K562 (cell line): ENCODE data around the gene RBM17. TPM values are rescaled to one million over a fixed set of nuclear protein-coding genes. Genes with fewer than 3 reads are reported as not detected.

Experiments used
- BCL6 ChIP-seq: fragments of 250-450 bp; sonication (Bioruptor Pico); IDR thresholded peaks from 2 replicates; pipeline ENCODE4 v1.4.0; 2020
- CBFA2T3 ChIP-seq: fragments of 450-650 bp; IDR thresholded peaks from 2 replicates; pipeline ENCODE4 v1.6.1; 2017
- CBX5 ChIP-seq: IDR thresholded peaks from 2 replicates; pipeline ENCODE4 v1.6.1; 2014; ENCODE audit warnings: low read depth, borderline replicate concordance
- CEBPZ ChIP-seq: fragments of 150-350 bp; IDR thresholded peaks from 2 replicates; pipeline ENCODE4 v1.6.1; 2014; ENCODE audit warnings: low read depth, mild to moderate bottlenecking, low read length, borderline replicate concordance
- FOXJ2 ChIP-seq: fragments of 200-800 bp; sonication (Bioruptor generic); IDR thresholded peaks from 2 replicates; pipeline ENCODE4 v1.6.1; 2016; ENCODE audit warnings: missing genetic modification characterization, missing compliant biosample characterization
- HNRNPLL ChIP-seq: fragments of 200-400 bp; formaldehyde crosslinking; IDR thresholded peaks from 2 replicates; pipeline ENCODE4 v1.6.1; 2017; ENCODE audit warnings: low read length, low read depth, mild to moderate bottlenecking; ENCODE audit not compliant: poor library complexity, severe bottlenecking
- KAT2B ChIP-seq: IDR thresholded peaks from one replicate; pipeline ENCODE4 v1.6.1; 2012; ENCODE audit warnings: low read depth, mild to moderate bottlenecking, control low read depth, inconsistent platforms, low read length, moderate library complexity
- L3MBTL2 ChIP-seq: fragments of 450-650 bp; IDR thresholded peaks from 2 replicates; pipeline ENCODE4 v1.6.1; 2016; ENCODE audit warnings: mild to moderate bottlenecking, moderate library complexity
- MCM2 ChIP-seq: fragments of 450-650 bp; IDR thresholded peaks from 2 replicates; pipeline ENCODE4 v1.6.1; 2017; ENCODE audit warnings: low read depth, mild to moderate bottlenecking
- MCM5 ChIP-seq: fragments of 450-650 bp; IDR thresholded peaks from 2 replicates; pipeline ENCODE4 v1.6.1; 2016; ENCODE audit warnings: low read depth
- MIER1 ChIP-seq: fragments of 450-650 bp; IDR thresholded peaks from 2 replicates; pipeline ENCODE4 v1.6.1; 2016; ENCODE audit warnings: antibody characterized with exemption, mild to moderate bottlenecking, low read depth
- POLR2AphosphoS2 ChIP-seq: IDR thresholded peaks from 2 replicates; pipeline ENCODE4 v1.6.1; 2012; ENCODE audit warnings: low read length, improper control_type of control experiment
- POLR3A ChIP-seq: IDR thresholded peaks from 2 replicates; pipeline ENCODE4 v1.6.1; 2011; ENCODE audit warnings: borderline replicate concordance, mild to moderate bottlenecking, moderate library complexity; ENCODE audit not compliant: insufficient read length, insufficient read depth; ENCODE audit errors: extremely low read depth
- SMARCA5 ChIP-seq: fragments of 450-650 bp; IDR thresholded peaks from 2 replicates; pipeline ENCODE4 v1.6.1; 2016
- ZBTB11 ChIP-seq, 3 experiments: fragments of 200-800 bp in 1 of 3; fragments of 250-450 bp in 1 of 3; fragments of 450-650 bp in 1 of 3; sonication (Bioruptor Pico) in 1 of 3; sonication (Bioruptor generic) in 1 of 3; formaldehyde crosslinking in 1 of 3; IDR thresholded peaks; 2 replicates each; pipeline versions ENCODE4 v1.6.1 to v1.8.0; 2016 to 2022; ENCODE audit warnings: mild to moderate bottlenecking in 2 of 3, missing genetic modification characterization in 2 of 3, missing compliant biosample characterization in 1 of 3, moderate library complexity in 1 of 3
- ZNF165 ChIP-seq: fragments of 250-450 bp; sonication (Bioruptor Pico); IDR thresholded peaks from 2 replicates; pipeline ENCODE4 v1.4.0; 2020; ENCODE audit warnings: borderline replicate concordance
- ZNF253 ChIP-seq: fragments of 250-450 bp; sonication (Bioruptor Pico); conservative IDR thresholded peaks from 2 replicates; pipeline ENCODE4 v1.6.1; 2021; ENCODE audit warnings: mild to moderate bottlenecking
- ZNF324 ChIP-seq: fragments of 250-450 bp; sonication (Bioruptor Pico); IDR thresholded peaks from 2 replicates; pipeline ENCODE4 v1.4.0; 2020; ENCODE audit warnings: mild to moderate bottlenecking
- ZNF395 ChIP-seq: fragments of 200-800 bp; sonication (Bioruptor generic); IDR thresholded peaks from 2 replicates; pipeline ENCODE4 v1.6.1; 2017; ENCODE audit warnings: missing genetic modification characterization, missing compliant biosample characterization
- ZNF41 ChIP-seq: fragments of 250-450 bp; sonication (Bioruptor Pico); conservative IDR thresholded peaks from 2 replicates; pipeline ENCODE4 v1.4.0; 2020; ENCODE audit warnings: mild to moderate bottlenecking
- ZNF436 ChIP-seq: fragments of 250-450, 450-650 bp; sonication (Bioruptor Pico); formaldehyde crosslinking; IDR thresholded peaks from 2 replicates; pipeline ENCODE4 v1.7.0; 2020; ENCODE audit warnings: mild to moderate bottlenecking
- polyA plus RNA-seq, 8 experiments: library from polyadenylated mRNA; depleted of rRNA in 4 of 8; stranded (reverse) in 5 of 8; unstranded in 3 of 8; fragments of >200 nt; fragmentation: Nextera tagmentation in 2 of 8; fragmentation: Illumina TruSeq in 1 of 8; extraction: Ambion mirVana in 2 of 8; extraction: Trizol in 1 of 8; gene quantifications; 2 replicates each; pipeline versions ENCODE4 v1.2.1 to v1.2.3, GENCODE V29; 2011 to 2014; ENCODE audit warnings: inconsistent platforms in 1 of 8, missing spikeins in 1 of 8
- total RNA-seq, 7 experiments: library from RNA; depleted of rRNA in 6 of 7; stranded (reverse); fragments of >200 nt in 6 of 7; fragmentation: Illumina TruSeq in 2 of 7; extraction: Trizol in 2 of 7; gene quantifications; 2 replicates each; pipeline versions ENCODE4 v1.2.1 to v1.2.3, GENCODE V29; 2011 to 2021; ENCODE audit warnings: low replicate concordance in 1 of 7

The RBM17 gene
- total and polyA plus RNA-seq, 9 of the 15 experiments (the other 6 are each of a cell fraction or from before 2014, with no cell fraction given) = 23.6 to 217 (median 124) TPM

GRCh38 chr10:6053816-6054631, 34.8 kb upstream of the RBM17 start (continued):
- 0 out of 2 replicates have a peak, but pooled peaks have one; percentile 46 for TF ChIP-seq ZNF395 (CRISPR knock-in tag)
- TF ChIP-seq CBX5 = no peak
- no peak for TF ChIP-seq POLR2AphosphoS2
- TF ChIP-seq ZBTB11 (CRISPR knock-in tag; IDR thresholded peaks at IDR 0.05) = peak in 1 of 3 experiments; percentile 39; a peak in 1 of 6 replicates
- no peak for TF ChIP-seq HNRNPLL
- TF ChIP-seq ZNF324 (CRISPR knock-in tag) = no peak
- TF ChIP-seq CBFA2T3 = no peak
- no peak for TF ChIP-seq MCM5
- no peak for TF ChIP-seq MCM2
- no peak for TF ChIP-seq ZNF436 (CRISPR knock-in tag)
- 0 out of 2 replicates have a peak, but pooled peaks have one; percentile 42 for TF ChIP-seq ZNF41 (CRISPR knock-in tag)
- no peak for TF ChIP-seq POLR3A
- TF ChIP-seq MIER1 = no peak
- no peak for TF ChIP-seq SMARCA5
- TF ChIP-seq ZNF165 (CRISPR knock-in tag) = no peak
- no peak for TF ChIP-seq BCL6
- TF ChIP-seq KAT2B = no peak
- no peak for TF ChIP-seq FOXJ2
- TF ChIP-seq ZNF253 (CRISPR knock-in tag) = no peak
- peak; percentile 84 for TF ChIP-seq L3MBTL2
- no peak for TF ChIP-seq CEBPZ
